Loucy (cell line): Measurements from ENCODE around the gene NMNAT2.

Experiments
- H2AFZ ChIP-seq: fragments of 200-600 bp; sonication (generic); 2 replicates; pipeline ENCODE4 v1.6.0; 2016; ENCODE audit warnings: antibody characterized with exemption, mild to moderate bottlenecking, low read length, moderate library complexity
- H3F3A ChIP-seq: fragments of 200-600 bp; 2 replicates; pipeline ENCODE4 v1.6.0; 2016; ENCODE audit warnings: antibody characterized with exemption, low read depth, mild to moderate bottlenecking
- H3K27me3 ChIP-seq: fragments of 200-600 bp; sonication (generic); 2 replicates; pipeline ENCODE4 v1.6.1; 2014; ENCODE audit warnings: low read length, mild to moderate bottlenecking; ENCODE audit not compliant: insufficient read depth, poor library complexity, severe bottlenecking
- H3K36me3 ChIP-seq: fragments of 200-600 bp; sonication (generic); 2 replicates; pipeline ENCODE4 v1.6.1; 2016; ENCODE audit warnings: low read length; ENCODE audit not compliant: insufficient read depth
- H3K4me1 ChIP-seq: fragments of 200-600 bp; sonication (generic); 2 replicates; pipeline ENCODE4 v1.5.1; 2014; ENCODE audit warnings: low read length, mild to moderate bottlenecking; ENCODE audit not compliant: insufficient read depth, poor library complexity, severe bottlenecking
- H3K4me2 ChIP-seq: fragments of 200-600 bp; sonication (generic); 2 replicates; pipeline ENCODE4 v1.6.0; 2014; ENCODE audit warnings: antibody characterized with exemption, low read length, low read depth, mild to moderate bottlenecking; ENCODE audit not compliant: poor library complexity, severe bottlenecking
- H3K4me3 ChIP-seq: fragments of 200-600 bp; sonication (generic); 2 replicates; pipeline ENCODE4 v1.5.1; 2014; ENCODE audit warnings: low read length, mild to moderate bottlenecking, mixed read lengths; ENCODE audit not compliant: poor library complexity, severe bottlenecking
- H3K79me2 ChIP-seq: fragments of 200-600 bp; sonication (generic); 2 replicates; pipeline ENCODE4 v1.6.1; 2014; ENCODE audit warnings: low read length; ENCODE audit not compliant: insufficient read depth
- H3K9ac ChIP-seq: fragments of 200-600 bp; sonication (generic); 2 replicates; pipeline ENCODE4 v1.6.0; 2014; ENCODE audit warnings: mild to moderate bottlenecking, low read depth, low read length, moderate library complexity; ENCODE audit not compliant: poor library complexity, severe bottlenecking
- H3K9me2 ChIP-seq: fragments of 200-600 bp; sonication (generic); replicated peaks from 2 replicates; pipeline ENCODE4 v1.6.1; 2016; ENCODE audit warnings: low read depth, low read length, mixed read lengths
- H3K9me3 ChIP-seq: fragments of 200-600 bp; sonication (generic); 2 replicates; pipeline ENCODE4 v1.6.1; 2014; ENCODE audit warnings: mild to moderate bottlenecking, antibody characterized with exemption, low read length, low read depth; ENCODE audit not compliant: insufficient read depth
- H4K20me1 ChIP-seq: fragments of 200-600 bp; sonication (generic); 2 replicates; pipeline ENCODE4 v1.6.0; 2014; ENCODE audit warnings: antibody characterized with exemption, low read length, mild to moderate bottlenecking; ENCODE audit not compliant: insufficient read depth, poor library complexity, severe bottlenecking
- EZH2phosphoT487 ChIP-seq: fragments of 200-600 bp; IDR thresholded peaks from 2 replicates; pipeline ENCODE4 v1.6.1; 2018; ENCODE audit warnings: antibody characterized with exemption, mild to moderate bottlenecking, moderate library complexity, borderline replicate concordance
- TF ChIP-seq, protein P1 (sequence below): fragments of 200-600 bp; sonication (generic); conservative IDR thresholded peaks from 2 replicates; pipeline ENCODE4 v1.5.1; 2014; ENCODE audit warnings: mild to moderate bottlenecking, antibody characterized with exemption, low read length

NMNAT2 gene

GRCh38 chr1:183290628-183291027 is 127.6 kb downstream of the NMNAT2 start:
- Histone ChIP-seq H3K9me3 (no peaks in the 10 kb centered on the region), H3K4me3 (no peak overlapping the region), H4K20me1 (no peaks in the 10 kb centered on the region), H3K9me2 (no peaks in the 10 kb centered on the region), H3K79me2 (no peaks in the 10 kb centered on the region), H2AFZ (no peak overlapping the region), H3K36me3 (no peaks in the 10 kb centered on the region), H3F3A (no peaks in the 10 kb centered on the region), H3K4me1 (no peaks in the 10 kb centered on the region), H3K4me2 (no peak overlapping the region), H3K27me3 (no peaks in the 10 kb centered on the region), H3K9ac (no peak overlapping the region)
- TF ChIP-seq, protein P1, sequence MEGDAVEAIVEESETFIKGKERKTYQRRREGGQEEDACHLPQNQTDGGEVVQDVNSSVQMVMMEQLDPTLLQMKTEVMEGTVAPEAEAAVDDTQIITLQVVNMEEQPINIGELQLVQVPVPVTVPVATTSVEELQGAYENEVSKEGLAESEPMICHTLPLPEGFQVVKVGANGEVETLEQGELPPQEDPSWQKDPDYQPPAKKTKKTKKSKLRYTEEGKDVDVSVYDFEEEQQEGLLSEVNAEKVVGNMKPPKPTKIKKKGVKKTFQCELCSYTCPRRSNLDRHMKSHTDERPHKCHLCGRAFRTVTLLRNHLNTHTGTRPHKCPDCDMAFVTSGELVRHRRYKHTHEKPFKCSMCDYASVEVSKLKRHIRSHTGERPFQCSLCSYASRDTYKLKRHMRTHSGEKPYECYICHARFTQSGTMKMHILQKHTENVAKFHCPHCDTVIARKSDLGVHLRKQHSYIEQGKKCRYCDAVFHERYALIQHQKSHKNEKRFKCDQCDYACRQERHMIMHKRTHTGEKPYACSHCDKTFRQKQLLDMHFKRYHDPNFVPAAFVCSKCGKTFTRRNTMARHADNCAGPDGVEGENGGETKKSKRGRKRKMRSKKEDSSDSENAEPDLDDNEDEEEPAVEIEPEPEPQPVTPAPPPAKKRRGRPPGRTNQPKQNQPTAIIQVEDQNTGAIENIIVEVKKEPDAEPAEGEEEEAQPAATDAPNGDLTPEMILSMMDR = no peak
- TF ChIP-seq EZH2phosphoT487 = no peak

DNA sequence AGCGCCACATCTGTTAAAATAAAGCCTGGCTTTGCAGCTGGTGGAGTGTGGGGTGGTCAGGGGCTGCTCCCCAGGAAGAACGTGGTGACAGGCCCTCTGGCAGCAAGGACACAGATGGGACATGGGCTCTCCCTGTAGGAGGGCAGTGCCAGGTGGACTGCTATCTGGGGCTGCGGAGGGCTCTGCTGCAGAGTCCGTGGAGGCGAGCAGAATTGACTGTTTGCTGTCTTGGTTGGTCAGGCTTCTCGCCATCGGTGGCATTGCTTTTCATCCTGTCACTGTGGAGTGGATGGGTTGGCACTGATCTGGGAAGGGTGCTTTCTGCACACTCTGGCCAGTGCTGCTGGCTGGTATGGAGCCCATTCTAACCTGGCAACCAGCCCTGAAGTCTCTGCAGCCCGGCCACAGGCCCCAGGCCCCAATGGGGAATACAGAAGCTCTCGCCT is 129.1 kb downstream of the NMNAT2 start:
- Histone ChIP-seq H3K4me3 (no peak overlapping the region), H3K36me3 (no peaks in the 10 kb centered on the region), H3K27me3 (no peaks in the 10 kb centered on the region), H3F3A (no peaks in the 10 kb centered on the region), H3K9ac (no peak overlapping the region), H3K4me1 (no peaks in the 10 kb centered on the region), H2AFZ (no peak overlapping the region), H3K4me2 (no peak overlapping the region), H4K20me1 (no peaks in the 10 kb centered on the region), H3K9me3 (no peaks in the 10 kb centered on the region), H3K9me2 (no peaks in the 10 kb centered on the region), H3K79me2 (no peaks in the 10 kb centered on the region)
- TF ChIP-seq, protein P1 = no peak
- TF ChIP-seq EZH2phosphoT487 = no peak

DNA sequence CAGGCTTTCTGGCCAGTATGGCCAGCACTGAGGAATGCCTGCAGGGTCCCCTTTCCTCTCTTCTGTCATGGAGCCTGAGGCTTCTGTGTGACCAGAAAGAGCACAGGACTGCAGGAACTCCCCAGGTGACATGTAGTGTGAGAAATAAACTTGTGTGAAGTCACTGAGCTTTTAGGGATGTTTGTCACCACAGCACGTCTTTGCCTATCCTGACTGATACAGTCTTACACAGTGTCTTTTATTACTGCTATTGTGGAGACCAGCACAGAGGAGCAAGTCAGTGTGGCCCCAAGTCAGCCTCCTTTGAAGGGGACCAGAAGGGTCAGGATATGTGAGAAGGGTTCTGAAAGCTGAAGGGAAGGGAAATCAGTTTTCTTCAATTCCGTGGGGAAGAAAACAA is 129.6 kb downstream of the NMNAT2 start:
- H3K4me3 ChIP-seq = no peak overlapping the region
- no peaks in the 10 kb centered on the region for H3K9me3 ChIP-seq
- TF ChIP-seq EZH2phosphoT487 = no peak
- TF ChIP-seq, protein P1 = no peak

More for the DNA sequence above, 129.6 kb downstream of the NMNAT2 start:
- H3F3A ChIP-seq = no peaks in the 10 kb centered on the region
- no peaks in the 10 kb centered on the region for H3K27me3 ChIP-seq
- no peak overlapping the region for H3K9ac ChIP-seq
- H2AFZ ChIP-seq = no peak overlapping the region
- no peaks in the 10 kb centered on the region for H3K36me3 ChIP-seq
- no peaks in the 10 kb centered on the region for H3K9me2 ChIP-seq
- no peaks in the 10 kb centered on the region for H4K20me1 ChIP-seq
- no peak overlapping the region for H3K4me2 ChIP-seq
- no peaks in the 10 kb centered on the region for H3K79me2 ChIP-seq
- no peaks in the 10 kb centered on the region for H3K4me1 ChIP-seq
